HG03196 (cell line): ENCODE data around the gene SLC5A4.
"Not testable (repeated sequence)": the region's sequence is repeated elsewhere in the genome, so short reads cannot be mapped to it uniquely, and the experiment has no call there.

Experiments
- ATAC-seq: cut with Tn5 transposase; IDR thresholded peaks from one replicate; pipeline ENCODE4 v1.9.1; 2021; ENCODE audit not compliant: unreplicated experiment

The SLC5A4 gene

DNA sequence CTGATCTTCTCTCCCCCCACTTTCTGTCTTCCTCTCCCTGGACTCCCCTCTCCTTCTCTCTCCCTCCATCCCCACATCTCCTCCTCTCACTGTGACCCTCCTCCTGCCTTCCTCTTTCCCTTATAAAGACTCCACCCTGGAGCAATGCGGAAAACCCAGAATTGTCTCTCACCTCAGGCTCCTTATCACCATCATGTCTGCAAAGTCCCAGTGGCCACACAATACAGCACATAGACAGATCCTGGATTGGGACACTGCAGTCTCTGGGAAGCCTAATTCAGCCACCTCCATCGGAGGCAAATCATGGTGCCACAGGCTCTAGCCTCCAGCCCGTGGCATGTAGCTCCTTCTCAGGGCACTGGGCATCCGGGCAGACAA, 53.0 kb downstream of the SLC5A4 start:
- ATAC-seq: no peak

GRCh38 chr22:32200752-32201151, 54.4 kb downstream of the SLC5A4 start:
- ATAC-seq: no peak

DNA sequence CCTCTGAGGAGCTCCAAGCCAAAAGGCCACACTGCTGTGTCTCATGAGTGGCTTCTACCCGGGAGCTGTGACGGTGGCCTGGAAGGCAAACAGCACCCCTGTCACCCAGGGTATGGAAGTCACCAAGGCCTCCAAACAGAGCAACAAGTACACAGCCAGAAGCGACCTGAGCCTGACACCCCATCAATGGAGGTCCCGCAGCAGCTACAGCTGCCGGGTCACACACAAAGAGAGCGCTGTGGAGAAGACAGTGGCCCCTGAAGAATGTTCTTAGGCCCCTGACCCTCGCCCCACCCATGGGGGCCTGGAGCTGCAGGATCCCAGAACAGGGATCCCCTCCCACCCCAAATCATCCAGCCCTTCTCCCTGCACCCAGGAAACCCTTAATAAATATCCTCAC, 55.2 kb downstream of the SLC5A4 start:
- no peak for ATAC-seq

- no peak for ATAC-seq
Measured at GRCh38 chr22:32199341-32199740, 55.8 kb downstream of the SLC5A4 start.

- not testable (repeated sequence) for ATAC-seq
Measured at GRCh38 chr22:32197553-32198226, 57.5 kb downstream of the SLC5A4 start.

DNA sequence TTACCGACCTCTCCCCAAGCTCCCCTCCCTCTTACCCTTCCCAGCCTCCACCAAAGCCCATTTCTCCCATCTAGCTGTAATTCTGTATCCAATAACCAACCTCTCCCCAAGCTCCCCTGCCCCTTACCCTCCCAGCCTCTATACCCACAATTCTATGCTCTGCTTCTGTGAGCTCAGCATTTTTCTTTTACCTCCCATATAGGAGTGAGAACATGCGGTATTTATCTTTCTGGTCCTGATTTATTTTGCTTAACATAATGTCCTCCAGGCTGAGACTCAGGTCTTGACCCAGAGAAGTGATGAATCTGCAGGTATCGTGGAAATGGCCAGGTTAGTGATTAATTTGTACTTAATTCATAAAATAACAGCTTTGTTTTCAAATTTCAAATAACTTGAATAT, 59.2 kb downstream of the SLC5A4 start:
- ATAC-seq: not testable (repeated sequence)

- not testable (repeated sequence) for ATAC-seq
Measured at GRCh38 chr22:32193346-32193745, 61.8 kb downstream of the SLC5A4 start.

- not testable (repeated sequence) for ATAC-seq
Measured at GRCh38 chr22:32191021-32191420, 64.1 kb downstream of the SLC5A4 start.

DNA sequence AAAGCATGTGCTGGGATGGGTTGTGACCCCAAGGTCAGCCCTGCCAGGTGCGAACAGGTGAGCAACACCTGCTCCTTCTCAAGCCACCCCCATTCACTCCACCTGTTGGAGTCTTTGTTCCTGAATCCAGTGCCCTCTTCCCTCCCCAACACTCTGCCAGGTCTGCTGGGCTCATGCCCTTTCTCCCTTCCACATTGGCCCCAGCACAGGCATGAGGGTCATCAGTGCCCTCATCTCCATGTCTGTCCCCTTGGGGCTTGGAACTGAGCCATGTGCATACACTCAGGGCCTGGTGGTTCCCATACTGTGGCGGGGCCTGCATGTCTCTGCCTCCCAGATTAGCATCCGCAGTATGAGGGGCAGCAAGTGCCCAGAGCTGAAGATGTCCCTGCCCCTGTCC, 69.3 kb downstream of the SLC5A4 start:
- ATAC-seq: no peak

DNA sequence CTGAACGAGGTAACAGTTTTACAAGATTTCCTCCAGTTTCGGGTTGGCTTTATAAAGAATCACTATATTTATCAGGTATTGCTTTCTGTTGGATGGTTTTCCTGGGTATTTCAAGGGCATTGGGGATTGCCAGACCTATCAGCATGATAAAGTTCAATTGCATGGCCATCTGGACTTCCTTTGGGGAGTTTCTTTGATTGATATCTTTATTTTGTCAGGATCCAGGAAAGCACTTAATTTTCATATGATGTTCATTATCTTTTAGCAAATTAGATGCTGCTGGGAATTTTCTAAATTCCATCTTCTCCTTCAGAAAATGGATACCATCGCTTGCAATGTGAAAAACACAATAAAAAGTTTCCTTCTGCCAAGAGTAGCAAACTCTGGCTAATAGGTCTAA, 71.5 kb downstream of the SLC5A4 start:
- no peak for ATAC-seq

DNA sequence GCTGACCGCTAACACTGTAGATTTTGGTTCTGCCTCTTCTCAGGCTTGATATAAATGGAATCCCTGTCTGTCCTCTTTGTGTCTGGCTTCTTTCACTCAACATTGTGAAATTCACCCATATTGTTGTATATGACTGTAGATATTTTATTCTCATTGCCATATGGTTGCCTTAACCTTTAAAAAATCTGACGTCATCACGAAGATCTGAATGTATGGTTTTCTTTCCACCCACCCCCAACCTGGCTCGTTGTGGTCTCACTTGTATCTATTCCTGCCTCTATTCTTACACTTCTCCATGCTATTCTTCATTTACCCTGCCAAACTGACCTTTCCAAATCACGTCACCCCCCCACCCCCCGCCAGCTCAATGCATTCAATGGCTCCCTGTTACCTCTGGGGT, 74.1 kb downstream of the SLC5A4 start:
- ATAC-seq: no peak

GRCh38 chr22:32177221-32177765, 77.9 kb downstream of the SLC5A4 start:
- ATAC-seq: no peak

- ATAC-seq: no peak
Measured at GRCh38 chr22:32175683-32176644, 79.2 kb downstream of the SLC5A4 start.

DNA sequence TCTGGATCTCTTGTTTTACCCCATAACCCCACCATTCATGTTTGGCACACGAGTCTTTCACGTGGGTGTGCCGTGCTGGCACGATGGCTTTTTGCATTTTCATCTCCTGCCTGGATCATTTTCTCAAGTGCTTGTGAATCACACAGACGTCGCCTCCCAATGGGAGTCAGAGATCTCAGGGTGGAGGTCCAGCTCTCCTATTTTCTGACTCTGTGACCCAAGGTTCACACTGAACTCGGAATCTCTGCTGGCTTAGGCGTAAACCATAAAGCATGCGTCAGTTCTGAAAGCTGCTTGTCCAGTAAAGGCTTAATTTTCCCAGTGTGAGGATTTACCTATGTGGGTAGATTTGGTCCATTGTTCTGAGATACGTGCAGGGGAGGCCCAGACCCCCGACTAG, 80.0 kb downstream of the SLC5A4 start:
- ATAC-seq: no peak
